RWPE2 (cell line): Measurements from ENCODE around the gene KCNA10.

Source experiments
- ATAC-seq: fragments of 200-7000 bp; cut with Tn5 transposase; 3 replicates; pipeline ENCODE4 v1.9.1; 2021; ENCODE audit warnings: low read depth
- DNase-seq: peaks from one replicate; pipeline ENCODE4 v3.0.0-alpha.2; 2020; ENCODE audit warnings: low spot score
- H3K27ac ChIP-seq: fragments of 450-650 bp; 2 replicates; pipeline ENCODE4 v1.5.1; 2017; ENCODE audit warnings: mild to moderate bottlenecking; ENCODE audit not compliant: poor library complexity, severe bottlenecking
- H3K27me3 ChIP-seq: fragments of 250-450 bp; sonication (Bioruptor Pico); 2 replicates; pipeline ENCODE4 v1.5.1; 2021; ENCODE audit warnings: mild to moderate bottlenecking, moderate library complexity; ENCODE audit not compliant: insufficient read depth, poor library complexity, severe bottlenecking
- H3K36me3 ChIP-seq: fragments of 250-450 bp; sonication (Bioruptor Pico); 2 replicates; pipeline ENCODE4 v1.5.1; 2020; ENCODE audit warnings: low read depth, mild to moderate bottlenecking, moderate library complexity
- H3K4me1 ChIP-seq: fragments of 250-450 bp; sonication (Bioruptor Pico); 2 replicates; pipeline ENCODE4 v1.5.1; 2021; ENCODE audit warnings: mild to moderate bottlenecking, moderate library complexity; ENCODE audit not compliant: insufficient read depth, poor library complexity, severe bottlenecking
- H3K4me3 ChIP-seq: fragments of 250-450 bp; sonication (Bioruptor Pico); 2 replicates; pipeline ENCODE4 v1.5.1; 2021; ENCODE audit warnings: mild to moderate bottlenecking, moderate library complexity; ENCODE audit not compliant: severe bottlenecking
- H3K9me3 ChIP-seq: fragments of 250-450 bp; sonication (Bioruptor Pico); 2 replicates; pipeline ENCODE4 v1.5.1; 2021; ENCODE audit warnings: mild to moderate bottlenecking, moderate library complexity; ENCODE audit not compliant: severe bottlenecking
- CTCF ChIP-seq: fragments of 450-650 bp; IDR thresholded peaks from one replicate; pipeline ENCODE4 v1.5.1; 2017; ENCODE audit warnings: mild to moderate bottlenecking, moderate library complexity; ENCODE audit not compliant: poor library complexity, severe bottlenecking

The KCNA10 gene

GRCh38 chr1:110526201-110526780 is 7.3 kb upstream of the KCNA10 start:
- Histone ChIP-seq H3K27ac (no peak overlapping the region), H3K27me3 (peaks cover 8% of the 10 kb centered on the region), H3K9me3 (no peaks in the 10 kb centered on the region), H3K4me3 (no peak overlapping the region), H3K4me1 (no peaks in the 10 kb centered on the region), H3K36me3 (no peaks in the 10 kb centered on the region)
- no peak for ATAC-seq
- no peak for TF ChIP-seq CTCF
- DNase-seq, result no peak

- Histone ChIP-seq H3K4me3 (no peak overlapping the region), H3K27ac (no peak overlapping the region), H3K4me1 (no peaks in the 10 kb centered on the region), H3K27me3 (peaks cover 8% of the 10 kb centered on the region), H3K9me3 (no peaks in the 10 kb centered on the region), H3K36me3 (no peaks in the 10 kb centered on the region)
- peak; percentile 84 for ATAC-seq
- no peak for DNase-seq
- TF ChIP-seq CTCF, result no peak
Observed at GRCh38 chr1:110525249-110525595, 6.2 kb upstream of the KCNA10 start.

- Histone ChIP-seq H3K4me1 (no peaks in the 10 kb centered on the region), H3K27ac (no peak overlapping the region), H3K9me3 (no peaks in the 10 kb centered on the region), H3K27me3 (peaks cover 8% of the 10 kb centered on the region), H3K36me3 (no peaks in the 10 kb centered on the region), H3K4me3 (no peak overlapping the region)
- no peak for DNase-seq
- ATAC-seq, result no peak
- peak; percentile 31 for TF ChIP-seq CTCF
Observed at GRCh38 chr1:110524311-110525248, 5.6 kb upstream of the KCNA10 start.

GRCh38 chr1:110523011-110523410 is 4.0 kb upstream of the KCNA10 start:
- H3K4me3 ChIP-seq, result no peak overlapping the region
- ATAC-seq, result no peak
- peaks cover 5% of the 10 kb centered on the region for H3K27me3 ChIP-seq
- DNase-seq, result no peak
- no peak overlapping the region for H3K27ac ChIP-seq
- TF ChIP-seq CTCF, result no peak
- no peaks in the 10 kb centered on the region for H3K9me3 ChIP-seq
- no peaks in the 10 kb centered on the region for H3K36me3 ChIP-seq
- no peaks in the 10 kb centered on the region for H3K4me1 ChIP-seq

- no peak for TF ChIP-seq CTCF
- ATAC-seq, result no peak
Observed at GRCh38 chr1:110522560-110522959, 3.6 kb upstream of the KCNA10 start.

More at GRCh38 chr1:110522560-110522959, 3.6 kb upstream of the KCNA10 start:
- H3K9me3 ChIP-seq, result no peaks in the 10 kb centered on the region
- H3K27me3 ChIP-seq, result peaks cover 5% of the 10 kb centered on the region
- H3K4me1 ChIP-seq, result no peaks in the 10 kb centered on the region
- no peak overlapping the region for H3K27ac ChIP-seq
- H3K36me3 ChIP-seq, result no peaks in the 10 kb centered on the region
- DNase-seq, result no peak
- no peak overlapping the region for H3K4me3 ChIP-seq
